ENCODE results near the gene ATXN7L2.

Gene ATXN7L2

GRCh38 chr1:109478806-109479205, 4.9 kb upstream of the ATXN7L2 start:
- no peak for DNase-seq (ENCODE audit: extremely low read depth, insufficient read length)
- Histone ChIP-seq H3K4me3 (replicated peaks; ENCODE audit: low read depth, low read length) (no peak overlapping the region), H3K27me3 (replicated peaks; ENCODE audit: control insufficient read depth, insufficient read depth, low read length) (no peaks in the 10 kb centered on the region; the same call in 1 of the 2 replicates), H3K36me3 (ENCODE audit: control insufficient read depth, insufficient read depth, low read length) (no peaks in the 10 kb centered on the region)
- no peak for TF ChIP-seq CTCF (IDR thresholded peaks at IDR 0.05; ENCODE audit: insufficient read depth, low read length, poor library complexity, severe bottlenecking)

DNA sequence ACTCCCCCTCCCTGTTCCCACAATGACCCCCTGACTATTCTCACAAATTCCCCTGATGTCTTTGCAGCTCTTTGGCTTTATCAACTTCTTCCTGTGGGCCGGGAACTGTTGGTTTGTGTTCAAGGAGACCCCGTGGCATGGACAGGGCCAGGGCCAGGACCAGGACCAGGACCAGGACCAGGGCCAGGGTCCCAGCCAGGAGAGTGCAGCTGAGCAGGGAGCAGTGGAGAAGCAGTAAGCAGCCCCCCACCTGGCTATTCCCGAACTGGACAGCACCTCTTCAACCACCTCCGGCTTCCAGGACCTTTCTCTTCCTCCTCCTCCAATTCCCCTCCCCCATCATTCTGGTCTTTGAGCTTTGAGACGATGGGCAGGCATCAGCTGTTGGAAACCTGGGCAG, 4.4 kb upstream of the ATXN7L2 start:
- no peaks in the 10 kb centered on the region for H3K27me3 ChIP-seq (replicated peaks; ENCODE audit: control insufficient read depth, insufficient read depth, low read length)
- H3K4me3 ChIP-seq (replicated peaks; ENCODE audit: low read depth, low read length), result no peak overlapping the region
- no peaks in the 10 kb centered on the region for H3K36me3 ChIP-seq (ENCODE audit: control insufficient read depth, insufficient read depth, low read length)
- TF ChIP-seq CTCF (IDR thresholded peaks at IDR 0.05; ENCODE audit: insufficient read depth, low read length, poor library complexity, severe bottlenecking), result no peak
- no peak for DNase-seq (ENCODE audit: extremely low read depth, insufficient read length)

- Histone ChIP-seq H3K4me3 (replicated peaks; ENCODE audit: low read depth, low read length) (no peak overlapping the region), H3K27me3 (replicated peaks; ENCODE audit: control insufficient read depth, insufficient read depth, low read length) (no peaks in the 10 kb centered on the region), H3K36me3 (ENCODE audit: control insufficient read depth, insufficient read depth, low read length) (no peaks in the 10 kb centered on the region)
- DNase-seq (ENCODE audit: extremely low read depth, insufficient read length), result no peak
- no peak for TF ChIP-seq CTCF (IDR thresholded peaks at IDR 0.05; ENCODE audit: insufficient read depth, low read length, poor library complexity, severe bottlenecking)
Observed at GRCh38 chr1:109479901-109480300, 3.8 kb upstream of the ATXN7L2 start.

DNA sequence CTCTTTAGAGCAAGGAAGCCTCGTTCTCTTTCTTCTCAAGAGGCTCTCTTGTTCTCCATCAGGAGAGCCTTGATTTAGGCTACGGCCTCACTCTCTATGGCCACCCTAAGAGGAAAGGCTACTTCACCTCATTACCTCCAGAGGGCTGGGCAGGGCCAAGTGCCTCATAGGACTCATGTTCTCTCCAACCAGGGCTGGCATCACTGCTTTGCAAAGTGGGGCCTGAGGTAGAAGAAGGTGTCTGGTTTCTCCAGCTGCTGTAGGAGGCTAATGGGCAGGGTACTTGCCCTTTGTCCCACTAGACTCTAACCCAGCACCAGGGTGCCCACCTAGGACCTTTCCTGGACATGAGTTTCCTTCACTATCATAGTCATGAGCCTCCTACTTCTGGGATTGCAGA, 2.1 kb upstream of the ATXN7L2 start:
- Histone ChIP-seq H3K27me3 (replicated peaks; ENCODE audit: control insufficient read depth, insufficient read depth, low read length) (no peaks in the 10 kb centered on the region), H3K4me3 (replicated peaks; ENCODE audit: low read depth, low read length) (no peak overlapping the region), H3K36me3 (ENCODE audit: control insufficient read depth, insufficient read depth, low read length) (no peaks in the 10 kb centered on the region; the same call in 1 of the 2 replicates)
- DNase-seq (ENCODE audit: extremely low read depth, insufficient read length), result no peak
- TF ChIP-seq CTCF (IDR thresholded peaks at IDR 0.05; ENCODE audit: insufficient read depth, low read length, poor library complexity, severe bottlenecking), result no peak

- no peak for DNase-seq (ENCODE audit: extremely low read depth, insufficient read length)
- TF ChIP-seq CTCF (IDR thresholded peaks at IDR 0.05; ENCODE audit: insufficient read depth, low read length, poor library complexity, severe bottlenecking), result no peak
- no peaks in the 10 kb centered on the region for H3K27me3 ChIP-seq (replicated peaks; ENCODE audit: control insufficient read depth, insufficient read depth, low read length)
Observed at GRCh38 chr1:109482242-109482641, 1.5 kb upstream of the ATXN7L2 start.

More at GRCh38 chr1:109482242-109482641, 1.5 kb upstream of the ATXN7L2 start:
- H3K4me3 ChIP-seq (replicated peaks; ENCODE audit: low read depth, low read length), result no peak overlapping the region
- H3K36me3 ChIP-seq (ENCODE audit: control insufficient read depth, insufficient read depth, low read length), result peaks cover 2% of the 10 kb centered on the region

Measured in GM06990 (cell line).